Mucosa of stomach (tissue), 1 donor: ENCODE results near the gene PKN3.
A peak's percentile ranks its signal among the peaks of the same experiment; 100 is the strongest.
"Not testable (repeated sequence)": the region's sequence is repeated elsewhere in the genome, so short reads cannot be mapped to it uniquely, and the experiment has no call there.

ENCODE experiments used
- H3K27me3 ChIP-seq: one replicate; pipeline ENCODE4 v1.7.0; 2013; ENCODE audit warnings: mild to moderate bottlenecking, low read length; ENCODE audit not compliant: control insufficient read depth, insufficient read depth
- H3K36me3 ChIP-seq: one replicate; pipeline ENCODE4 v1.7.0; 2013; ENCODE audit warnings: low read length; ENCODE audit not compliant: control insufficient read depth, insufficient read depth
- H3K4me1 ChIP-seq: one replicate; pipeline ENCODE4 v1.7.0; 2013; ENCODE audit warnings: mild to moderate bottlenecking, low read length; ENCODE audit not compliant: control insufficient read depth, insufficient read depth
- H3K4me3 ChIP-seq: one replicate; pipeline ENCODE4 v1.7.0; 2013; ENCODE audit warnings: low read length
- H3K9ac ChIP-seq: one replicate; pipeline ENCODE4 v1.7.0; 2013; ENCODE audit warnings: mild to moderate bottlenecking, low read length, moderate library complexity
- H3K9me3 ChIP-seq: one replicate; pipeline ENCODE4 v1.7.0; 2013; ENCODE audit warnings: mild to moderate bottlenecking, low read length, moderate library complexity; ENCODE audit not compliant: control insufficient read depth
- donor health status: Pancreatic carcinoma.

Gene PKN3

DNA sequence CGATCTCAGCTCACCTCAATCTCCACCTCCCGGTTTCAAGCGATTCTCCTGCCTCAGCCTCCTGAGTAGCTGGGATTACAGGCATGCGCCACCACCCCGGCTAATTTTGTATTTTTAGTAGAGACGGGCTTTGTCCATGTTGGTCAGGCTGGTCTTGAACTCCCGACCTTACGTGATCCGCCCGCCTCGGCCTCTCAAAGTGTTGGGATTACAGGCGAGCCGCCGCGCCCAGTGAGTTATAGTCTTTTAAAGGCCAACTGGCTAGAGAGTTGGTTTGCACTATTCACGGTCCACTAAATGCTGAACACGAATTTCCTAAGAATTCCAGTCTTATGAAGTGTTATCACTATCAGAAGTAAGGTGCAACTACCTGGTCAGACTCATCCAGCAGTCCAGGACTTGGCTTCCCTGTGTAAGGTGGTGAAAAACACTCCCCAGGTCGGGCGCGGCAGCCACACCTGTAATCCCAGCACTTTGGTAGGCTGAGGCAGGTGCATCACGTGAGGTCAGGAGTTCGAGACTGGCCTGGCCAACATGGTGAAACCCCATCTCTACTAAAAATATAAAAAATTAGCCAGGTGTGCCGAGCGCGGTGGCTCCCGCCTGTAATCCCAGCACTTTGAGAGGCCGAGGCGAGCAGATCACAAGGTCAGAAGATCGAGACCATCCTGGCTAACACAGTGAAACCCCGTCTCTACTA lies 3.1 kb upstream of the PKN3 start:
- not testable (repeated sequence) for H3K9me3 ChIP-seq, H3K4me3 ChIP-seq, H3K27me3 ChIP-seq, H3K36me3 ChIP-seq, H3K9ac ChIP-seq
- peaks cover 14% of the 10 kb centered on the region for H3K4me1 ChIP-seq

DNA sequence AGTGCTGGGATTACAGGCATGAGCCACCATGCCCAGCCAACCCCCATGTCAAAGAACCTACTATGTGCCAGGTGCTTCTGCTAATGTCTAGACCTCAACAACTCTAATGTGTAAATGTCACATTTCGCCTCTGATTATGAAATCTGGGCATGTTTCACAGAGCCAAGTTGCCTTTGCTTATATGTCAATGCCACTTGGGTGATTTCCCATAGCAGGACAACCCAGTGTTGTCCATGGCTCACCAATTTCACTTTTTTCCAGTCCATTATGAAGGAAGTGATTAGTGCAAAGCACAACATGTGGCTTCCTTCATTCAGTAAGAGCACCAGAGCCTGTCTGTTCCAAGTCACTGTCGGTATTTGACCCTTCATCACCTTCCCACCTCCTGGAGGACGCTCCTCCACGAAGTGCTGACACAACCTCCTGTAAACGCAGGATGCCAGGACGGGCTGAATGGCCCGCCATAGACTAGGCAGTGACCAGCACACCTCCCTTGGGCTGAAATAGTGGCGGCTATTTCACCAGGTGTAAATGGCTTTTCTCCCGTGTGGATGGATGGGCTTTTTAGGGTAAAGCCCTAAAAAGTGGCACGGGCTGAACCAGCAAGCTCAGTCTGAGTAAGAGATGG lies 962 bp upstream of the PKN3 start:
- Histone ChIP-seq H3K4me3 (no peak overlapping the region), H3K9me3 (no peaks in the 10 kb centered on the region), H3K36me3 (no peaks in the 10 kb centered on the region)

DNA sequence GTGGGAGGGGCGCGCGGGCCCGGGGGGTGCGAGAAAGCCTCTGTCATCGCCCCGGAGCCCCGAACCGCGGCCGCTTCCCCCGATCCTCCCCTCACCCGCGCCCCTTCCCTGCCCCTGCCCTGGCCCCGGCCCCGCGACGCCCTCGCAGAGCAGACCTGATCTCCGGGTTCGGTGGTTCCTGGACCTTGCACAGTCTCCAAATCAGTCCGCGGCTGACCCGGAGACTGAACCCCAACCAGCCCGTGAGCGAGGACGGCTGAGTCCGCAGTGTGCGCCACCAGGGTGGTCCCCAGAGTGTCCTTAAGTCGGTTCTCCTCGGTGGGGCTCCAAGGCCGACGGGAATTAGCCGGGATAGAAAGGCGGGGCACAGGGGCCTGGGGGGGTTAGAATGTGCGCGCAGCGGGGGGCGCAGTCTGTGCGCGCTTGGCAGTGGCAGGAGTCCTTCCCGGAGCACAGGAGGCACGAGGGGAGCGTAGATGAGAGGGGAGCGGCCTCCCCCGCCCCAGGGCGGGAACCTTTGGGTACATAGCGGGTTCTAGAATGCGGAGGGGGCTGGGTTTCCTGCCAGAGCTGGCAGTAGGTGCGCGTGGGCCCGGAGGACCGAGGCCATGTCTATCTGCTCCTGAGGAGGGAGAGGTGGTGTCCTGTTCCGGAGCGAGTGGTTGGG lies 779 bp downstream of the PKN3 start:
- peaks cover 14% of the 10 kb centered on the region for H3K4me1 ChIP-seq
- no peaks in the 10 kb centered on the region for H3K9me3 ChIP-seq
- no peaks in the 10 kb centered on the region for H3K36me3 ChIP-seq
- peak overlapping the region; percentile 80 for H3K9ac ChIP-seq
- no peaks in the 10 kb centered on the region for H3K27me3 ChIP-seq
- peak overlapping the region; percentile 60 for H3K4me3 ChIP-seq

More for the DNA sequence above, 962 bp upstream of the PKN3 start:
- no peaks in the 10 kb centered on the region for H3K27me3 ChIP-seq
- H3K9ac ChIP-seq, result no peak overlapping the region
- peaks cover 14% of the 10 kb centered on the region for H3K4me1 ChIP-seq

DNA sequence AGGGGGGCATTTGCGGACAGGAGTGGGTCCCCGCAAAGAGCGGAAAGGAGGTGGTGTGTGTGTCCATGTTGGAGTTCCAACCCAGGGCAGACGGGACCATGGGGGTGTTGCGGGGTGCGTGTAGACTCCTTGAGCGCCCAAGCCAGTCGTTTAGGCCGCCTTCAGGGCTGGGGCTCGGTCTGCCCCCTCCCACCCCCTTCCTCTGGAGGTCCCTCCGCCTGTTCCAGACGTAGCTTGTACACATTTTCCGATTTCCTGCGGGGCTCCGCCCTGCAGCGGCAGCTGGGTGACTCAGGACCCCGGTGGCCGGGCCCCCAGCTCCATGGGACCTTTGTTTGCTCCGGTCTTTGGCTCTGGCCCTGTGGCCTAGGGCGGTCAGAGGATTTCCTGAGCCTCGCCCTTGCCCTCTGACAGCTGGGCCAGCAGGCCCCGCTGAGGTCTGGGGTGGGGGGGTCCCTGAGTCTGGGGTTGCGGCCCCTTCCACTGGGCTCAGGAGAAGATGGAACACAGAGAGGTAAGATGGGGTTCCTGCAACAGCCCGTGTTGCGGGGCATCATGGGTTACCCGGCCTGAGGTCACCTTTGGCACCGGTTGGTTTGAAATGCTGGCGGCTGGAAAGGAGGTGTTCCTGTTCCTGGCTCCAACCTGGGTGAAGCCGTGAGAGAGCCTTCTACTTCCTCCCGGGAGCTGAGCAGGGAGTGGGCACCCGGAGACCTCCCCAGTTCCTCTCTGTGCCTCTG lies 1.5 kb downstream of the PKN3 start:
- H3K27me3 ChIP-seq, result no peaks in the 10 kb centered on the region
- no peaks in the 10 kb centered on the region for H3K36me3 ChIP-seq
- peak overlapping the region; percentile 80 for H3K9ac ChIP-seq
- peak overlapping the region; percentile 60 for H3K4me3 ChIP-seq
- H3K4me1 ChIP-seq, result peaks cover 14% of the 10 kb centered on the region
- no peaks in the 10 kb centered on the region for H3K9me3 ChIP-seq

DNA sequence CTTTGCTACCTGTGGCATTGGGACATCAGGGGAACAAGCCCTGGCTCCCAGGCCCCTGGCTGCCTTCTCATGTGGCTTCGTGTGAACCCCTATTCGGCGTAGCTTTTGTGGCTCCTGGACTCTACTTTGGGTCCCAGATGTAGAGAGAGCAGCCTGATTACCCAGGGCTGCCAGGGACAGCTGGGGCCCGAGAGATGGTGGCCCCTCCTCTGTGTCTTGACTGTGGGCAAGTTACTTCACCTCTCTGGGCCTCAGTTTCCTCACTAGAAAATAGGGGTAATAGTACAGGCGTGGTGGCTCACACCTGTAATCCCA lies 2.0 kb downstream of the PKN3 start:
- Histone ChIP-seq H3K4me3 (no peak overlapping the region), H3K9me3 (no peaks in the 10 kb centered on the region), H3K27me3 (no peaks in the 10 kb centered on the region), H3K36me3 (no peaks in the 10 kb centered on the region), H3K9ac (peak overlapping the region; percentile 80), H3K4me1 (peaks cover 14% of the 10 kb centered on the region)

DNA sequence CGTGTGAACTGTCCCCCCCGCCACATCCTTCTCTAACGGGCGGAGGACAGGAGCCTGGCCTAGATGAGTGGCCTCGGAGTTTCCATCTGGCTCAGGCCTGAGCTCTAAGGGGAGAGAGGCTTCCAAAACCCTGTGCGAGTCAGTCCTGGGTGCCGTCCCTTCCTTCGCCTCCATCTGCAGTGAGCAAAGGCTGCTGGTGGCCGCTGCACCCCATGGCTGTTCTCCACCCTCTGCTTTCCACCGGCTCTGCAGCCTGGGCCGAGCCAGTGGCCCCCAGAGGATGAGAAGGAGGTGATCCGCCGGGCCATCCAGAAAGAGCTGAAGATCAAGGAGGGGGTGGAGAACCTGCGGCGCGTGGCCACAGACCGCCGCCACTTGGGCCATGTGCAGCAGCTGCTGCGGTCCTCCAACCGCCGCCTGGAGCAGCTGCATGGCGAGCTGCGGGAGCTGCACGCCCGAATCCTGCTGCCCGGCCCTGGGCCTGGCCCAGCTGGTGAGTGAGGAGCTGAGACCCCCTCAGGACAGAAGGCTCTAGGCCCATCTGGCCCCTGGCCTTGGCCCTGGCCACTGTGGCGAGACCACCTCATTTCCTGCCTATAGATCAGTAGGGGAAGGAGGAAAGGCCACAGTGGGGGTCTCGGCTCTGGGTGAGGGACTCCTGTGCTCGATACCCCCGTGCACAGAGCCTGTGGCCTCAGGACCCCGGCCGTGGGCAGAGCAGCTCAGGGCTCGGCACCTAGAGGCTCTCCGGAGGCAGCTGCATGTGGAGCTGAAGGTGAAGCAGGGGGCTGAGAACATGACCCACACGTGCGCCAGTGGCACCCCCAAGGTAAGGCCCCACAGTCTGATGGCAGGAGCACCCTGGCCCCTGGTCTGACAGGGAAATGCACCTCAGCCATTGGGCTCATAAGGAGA lies 3.0 kb downstream of the PKN3 start:
- no peaks in the 10 kb centered on the region for H3K36me3 ChIP-seq

DNA sequence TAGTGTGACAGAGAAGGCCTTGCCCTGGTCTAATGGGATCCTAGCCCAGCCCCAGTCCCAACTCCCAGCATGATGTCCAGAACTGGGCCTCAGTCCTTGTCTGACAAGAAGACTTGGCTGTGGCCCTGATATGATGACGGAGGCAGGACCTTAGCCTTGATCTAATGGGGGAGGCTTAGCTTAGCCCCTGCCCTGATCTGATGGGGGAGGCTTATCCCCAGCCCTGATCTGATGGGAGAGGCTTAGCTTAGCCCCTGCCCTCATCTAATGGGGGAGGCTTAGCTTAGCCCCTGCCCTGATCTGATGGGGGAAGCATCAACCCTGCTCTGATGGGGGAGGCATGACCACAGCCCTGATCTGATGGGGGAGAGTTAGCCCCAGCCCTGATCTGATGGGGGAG lies 3.7 kb downstream of the PKN3 start:
- H3K36me3 ChIP-seq, result no peaks in the 10 kb centered on the region

More for the DNA sequence above, 3.0 kb downstream of the PKN3 start:
- Histone ChIP-seq H3K4me1 (peaks cover 14% of the 10 kb centered on the region), H3K9ac (no peak overlapping the region), H3K27me3 (no peaks in the 10 kb centered on the region), H3K9me3 (no peaks in the 10 kb centered on the region), H3K4me3 (no peak overlapping the region)

DNA sequence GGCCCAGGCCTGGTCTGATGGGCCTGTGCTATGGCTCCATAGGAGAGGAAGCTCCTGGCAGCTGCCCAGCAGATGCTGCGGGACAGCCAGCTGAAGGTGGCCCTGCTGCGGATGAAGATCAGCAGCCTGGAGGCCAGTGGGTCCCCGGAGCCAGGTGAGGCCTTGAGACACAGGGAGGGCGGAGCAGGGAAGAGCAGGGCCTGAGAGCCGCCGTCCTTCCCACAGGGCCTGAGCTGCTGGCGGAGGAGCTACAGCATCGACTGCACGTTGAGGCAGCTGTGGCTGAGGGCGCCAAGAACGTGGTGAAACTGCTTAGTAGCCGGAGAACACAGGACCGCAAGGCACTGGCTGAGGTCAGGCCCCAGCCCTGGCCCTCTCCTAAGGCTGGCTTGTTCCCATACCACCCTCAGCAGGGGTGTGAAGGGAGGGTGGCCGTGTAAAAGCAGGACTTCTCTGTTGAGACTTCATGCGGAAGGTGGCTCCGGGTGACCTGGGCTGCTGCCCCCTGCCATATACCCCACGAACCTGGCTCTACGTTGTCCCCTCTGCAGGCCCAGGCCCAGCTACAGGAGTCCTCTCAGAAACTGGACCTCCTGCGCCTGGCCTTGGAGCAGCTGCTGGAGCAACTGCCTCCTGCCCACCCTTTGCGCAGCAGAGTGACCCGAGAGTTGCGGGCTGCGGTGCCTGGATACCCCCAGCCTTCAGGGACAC lies 4.5 kb downstream of the PKN3 start:
- Histone ChIP-seq H3K36me3 (no peaks in the 10 kb centered on the region), H3K9me3 (no peaks in the 10 kb centered on the region), H3K4me3 (no peak overlapping the region), H3K9ac (no peak overlapping the region), H3K4me1 (peaks cover 14% of the 10 kb centered on the region), H3K27me3 (no peaks in the 10 kb centered on the region)

More for the DNA sequence above, 3.7 kb downstream of the PKN3 start:
- Histone ChIP-seq H3K9me3 (no peaks in the 10 kb centered on the region), H3K4me3 (no peak overlapping the region), H3K4me1 (peaks cover 14% of the 10 kb centered on the region), H3K27me3 (no peaks in the 10 kb centered on the region), H3K9ac (no peak overlapping the region)

DNA sequence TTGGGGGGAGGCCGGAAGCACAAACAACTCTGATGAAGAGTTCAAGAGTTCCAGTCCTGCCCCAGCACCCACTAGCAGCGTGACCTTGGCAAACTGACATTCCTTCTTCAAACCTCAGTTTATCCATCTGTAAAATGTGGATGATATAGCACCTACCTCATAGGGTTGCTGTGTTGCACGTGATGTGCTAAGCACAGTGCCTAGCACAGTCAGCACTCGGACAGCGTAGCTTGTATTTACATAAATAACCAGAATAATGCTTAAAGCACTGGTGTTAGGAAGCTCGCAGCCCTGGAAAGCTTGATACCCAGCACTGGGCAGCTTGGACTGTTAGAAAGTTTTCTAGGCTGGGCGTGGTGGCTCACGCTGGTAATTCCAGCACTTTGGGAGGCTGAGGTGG lies 5.1 kb downstream of the PKN3 start:
- Histone ChIP-seq H3K36me3 (no peaks in the 10 kb centered on the region), H3K9me3 (no peaks in the 10 kb centered on the region), H3K4me3 (no peak overlapping the region), H3K27me3 (no peaks in the 10 kb centered on the region), H3K4me1 (peaks cover 11% of the 10 kb centered on the region), H3K9ac (no peak overlapping the region)

DNA sequence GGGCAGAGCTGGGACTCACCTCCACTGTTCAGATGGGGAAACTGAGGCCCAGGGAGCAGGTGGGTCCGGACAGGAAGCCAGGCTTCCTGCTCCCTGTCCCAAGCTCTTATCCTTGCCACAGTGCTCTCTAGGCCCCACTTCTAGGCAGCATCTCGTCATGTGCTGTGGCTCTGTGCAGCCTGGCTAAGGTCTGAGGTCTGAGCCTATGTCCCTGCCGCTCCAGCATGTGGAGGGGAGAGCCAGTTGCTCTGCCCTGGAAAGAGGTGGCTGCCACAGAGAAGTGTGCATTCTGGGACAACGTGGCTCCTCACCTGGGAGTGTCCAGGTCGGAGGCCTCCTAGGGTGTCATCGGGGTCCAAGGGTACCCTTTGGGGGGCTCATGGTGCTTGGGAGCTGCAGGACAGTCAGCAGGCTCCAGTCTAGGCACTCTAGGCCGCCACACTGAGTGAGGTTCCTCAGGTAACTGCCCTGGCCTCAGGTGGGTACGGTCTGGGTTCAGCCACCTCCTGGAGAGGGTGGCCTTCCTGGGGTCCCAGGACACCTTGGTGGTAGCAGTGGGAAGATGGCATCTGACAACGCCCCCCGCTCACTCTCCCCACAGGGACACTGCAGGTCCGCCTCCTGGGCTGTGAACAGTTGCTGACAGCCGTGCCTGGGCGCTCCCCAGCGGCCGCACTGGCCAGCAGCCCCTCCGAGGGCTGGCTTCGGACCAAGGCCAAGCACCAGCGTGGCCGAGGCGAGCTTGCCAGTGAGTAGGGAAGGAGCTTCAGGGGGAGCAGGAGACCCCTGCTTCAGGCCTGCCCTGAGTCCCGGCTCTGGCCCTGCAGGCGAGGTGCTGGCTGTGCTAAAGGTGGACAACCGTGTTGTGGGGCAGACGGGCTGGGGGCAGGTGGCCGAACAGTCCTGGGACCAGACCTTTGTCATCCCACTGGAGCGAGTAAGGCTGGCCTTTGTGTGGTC lies 10.4 kb downstream of the PKN3 start:
- Histone ChIP-seq H3K36me3 (no peaks in the 10 kb centered on the region), H3K4me1 (peaks cover 7% of the 10 kb centered on the region), H3K9ac (no peak overlapping the region), H3K27me3 (no peaks in the 10 kb centered on the region), H3K9me3 (no peaks in the 10 kb centered on the region), H3K4me3 (no peak overlapping the region)
